Measurements from ENCODE around the gene CPA4.

Gene CPA4

DNA sequence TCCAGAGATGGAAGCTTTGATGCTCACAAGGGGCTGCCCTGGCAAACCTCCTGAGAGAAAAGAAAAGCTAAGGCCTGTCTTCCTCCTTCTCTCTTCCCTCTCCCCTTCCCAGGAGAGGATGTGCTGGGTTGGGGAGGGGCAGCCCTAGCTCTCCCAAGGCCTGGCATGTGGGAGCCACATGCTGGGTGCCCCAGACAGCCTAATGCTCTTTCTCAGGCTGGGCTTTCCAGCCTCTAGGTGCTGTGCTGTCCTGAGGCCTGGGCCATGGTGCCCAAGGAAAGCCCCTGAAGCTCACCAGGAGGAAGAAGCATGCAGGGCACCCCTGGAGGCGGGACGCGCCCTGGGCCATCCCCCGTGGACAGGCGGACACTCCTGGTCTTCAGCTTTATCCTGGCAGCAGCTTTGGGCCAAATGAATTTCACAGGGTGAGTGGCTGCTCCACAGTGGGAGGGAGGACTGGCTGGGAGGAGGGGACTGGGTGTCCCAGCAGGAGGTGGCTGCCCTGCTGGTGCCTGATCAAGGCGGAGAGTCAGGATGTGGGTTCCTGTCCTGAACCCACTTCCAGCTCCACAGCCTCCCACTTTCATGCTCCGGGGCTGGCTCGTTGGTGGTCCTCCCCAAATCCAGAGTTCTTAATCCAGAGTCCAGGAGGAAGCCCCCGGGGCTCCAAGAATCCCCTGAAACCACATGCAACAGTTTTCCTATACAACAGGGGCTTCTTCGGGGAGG is 53.4 kb downstream of the CPA4 start:
- DNase-seq = no peak

- no peak for DNase-seq
Measured at GRCh38 chr7:130346941-130347340, 54.0 kb downstream of the CPA4 start.

GRCh38 chr7:130349911-130350782 is 57.2 kb downstream of the CPA4 start:
- no peak for DNase-seq

- DNase-seq = no peak
Measured at GRCh38 chr7:130350945-130351790, 58.2 kb downstream of the CPA4 start.

DNA sequence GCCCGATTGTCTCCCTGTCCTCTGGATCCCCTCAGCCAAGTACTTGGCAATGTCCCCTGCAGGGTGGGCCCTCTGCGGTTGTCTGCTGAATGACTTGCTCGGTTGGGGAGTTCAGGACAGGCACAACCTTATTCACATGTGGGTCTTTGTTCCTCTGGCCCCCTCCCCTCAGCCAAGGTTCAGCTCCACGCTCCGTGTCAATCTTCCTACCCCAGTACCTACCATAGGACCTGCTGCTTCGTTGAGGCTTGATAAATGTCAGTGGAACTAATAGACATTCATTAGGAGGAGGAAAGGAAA is 58.8 kb downstream of the CPA4 start:
- no peak for DNase-seq

DNA sequence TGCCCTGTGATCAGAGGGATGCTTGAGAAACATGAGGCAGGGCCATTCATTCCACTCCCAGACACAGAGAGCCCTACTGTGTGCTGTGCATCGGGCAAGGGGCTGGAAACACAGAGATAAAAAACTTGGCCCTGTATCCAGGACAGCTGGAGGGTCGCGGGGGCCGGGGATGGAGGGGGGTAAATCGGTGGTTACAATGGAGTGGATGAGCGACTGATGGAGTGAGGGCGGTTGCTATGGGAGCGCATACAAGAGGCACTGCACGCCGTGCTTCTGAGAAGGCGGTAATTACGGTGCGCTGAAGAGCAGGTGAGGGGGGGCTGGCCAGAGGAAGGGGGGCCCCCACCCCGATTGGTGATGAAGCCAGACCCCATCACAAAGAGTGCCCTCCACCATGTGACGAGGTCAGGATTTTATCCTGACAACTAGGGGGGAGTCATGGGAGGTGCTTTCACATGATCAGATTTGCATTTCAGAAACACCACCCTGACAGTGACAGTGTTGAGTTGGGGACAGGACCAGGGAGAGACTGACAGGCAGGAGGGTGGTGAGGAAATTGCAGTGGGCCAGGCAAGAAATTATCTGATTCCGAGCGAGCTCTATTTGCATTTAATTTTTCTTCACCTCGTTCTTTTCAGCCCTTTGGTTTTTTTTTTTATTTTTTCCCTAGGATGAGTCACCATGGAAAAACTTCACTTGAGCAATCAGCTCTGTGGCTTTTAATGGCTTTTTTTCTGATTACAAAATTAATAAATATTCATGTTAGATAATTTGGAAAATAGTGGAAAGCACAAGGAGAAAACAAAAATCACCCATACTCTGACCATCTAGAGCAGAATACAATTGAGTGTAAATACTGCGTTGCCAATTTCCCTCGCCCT is 59.5 kb downstream of the CPA4 start:
- no peak for DNase-seq

DNA sequence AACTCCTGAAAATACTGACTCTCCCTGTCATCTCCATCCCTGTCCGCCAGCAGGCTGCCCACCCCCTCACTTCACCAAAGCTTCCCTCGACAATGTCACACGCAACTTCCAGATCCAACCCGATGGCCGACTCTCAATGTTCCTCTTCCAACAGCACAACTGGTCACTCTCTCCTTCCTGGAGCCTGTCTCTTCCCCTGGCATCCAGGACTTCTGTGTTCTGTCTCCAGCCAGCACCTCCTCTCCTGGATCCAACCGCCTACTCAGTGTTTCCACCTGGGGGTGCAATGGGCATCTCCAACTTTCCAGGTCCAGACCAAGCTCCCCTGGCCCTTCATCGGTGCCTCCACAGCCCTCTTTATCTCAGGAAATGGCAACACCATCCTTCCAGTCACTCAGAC is 60.2 kb downstream of the CPA4 start:
- no peak for DNase-seq

DNA sequence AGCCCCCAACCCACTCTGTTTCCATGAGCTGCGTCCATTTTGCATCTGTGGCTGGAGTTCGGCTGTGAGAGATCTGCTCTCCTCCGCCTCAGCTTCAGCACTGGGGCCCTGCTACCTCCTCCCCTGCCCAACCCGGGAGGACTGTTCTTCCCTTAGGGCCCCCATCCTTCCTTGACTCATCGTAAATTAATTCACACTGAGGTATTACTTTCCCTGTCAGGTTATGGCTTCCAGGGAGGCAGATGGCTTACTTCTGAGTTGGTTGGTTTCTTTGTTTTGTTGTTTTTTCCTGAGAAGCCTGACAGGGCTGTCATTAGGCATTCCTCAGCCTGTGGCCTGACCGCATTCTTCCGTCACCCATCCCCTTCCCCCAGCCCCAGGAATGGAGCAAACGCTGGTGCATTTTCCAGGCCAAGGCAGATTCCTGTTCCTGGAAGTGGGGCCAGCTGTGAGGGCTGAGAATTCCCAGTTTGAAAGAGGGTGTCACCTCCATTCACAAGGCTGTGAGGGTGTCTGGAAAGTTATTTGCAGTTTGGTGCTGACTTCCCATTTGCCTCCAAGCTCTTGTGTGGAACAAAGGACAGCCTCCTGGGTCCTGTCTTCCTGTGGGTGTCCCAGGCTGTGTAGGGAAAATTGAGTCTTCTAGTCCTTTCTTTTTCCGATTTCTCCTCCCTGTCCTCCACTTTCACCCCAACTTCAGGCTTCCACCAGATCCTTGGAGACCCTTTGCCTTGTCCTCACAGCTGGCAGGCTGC is 63.3 kb downstream of the CPA4 start:
- DNase-seq = peak; percentile 98

DNA sequence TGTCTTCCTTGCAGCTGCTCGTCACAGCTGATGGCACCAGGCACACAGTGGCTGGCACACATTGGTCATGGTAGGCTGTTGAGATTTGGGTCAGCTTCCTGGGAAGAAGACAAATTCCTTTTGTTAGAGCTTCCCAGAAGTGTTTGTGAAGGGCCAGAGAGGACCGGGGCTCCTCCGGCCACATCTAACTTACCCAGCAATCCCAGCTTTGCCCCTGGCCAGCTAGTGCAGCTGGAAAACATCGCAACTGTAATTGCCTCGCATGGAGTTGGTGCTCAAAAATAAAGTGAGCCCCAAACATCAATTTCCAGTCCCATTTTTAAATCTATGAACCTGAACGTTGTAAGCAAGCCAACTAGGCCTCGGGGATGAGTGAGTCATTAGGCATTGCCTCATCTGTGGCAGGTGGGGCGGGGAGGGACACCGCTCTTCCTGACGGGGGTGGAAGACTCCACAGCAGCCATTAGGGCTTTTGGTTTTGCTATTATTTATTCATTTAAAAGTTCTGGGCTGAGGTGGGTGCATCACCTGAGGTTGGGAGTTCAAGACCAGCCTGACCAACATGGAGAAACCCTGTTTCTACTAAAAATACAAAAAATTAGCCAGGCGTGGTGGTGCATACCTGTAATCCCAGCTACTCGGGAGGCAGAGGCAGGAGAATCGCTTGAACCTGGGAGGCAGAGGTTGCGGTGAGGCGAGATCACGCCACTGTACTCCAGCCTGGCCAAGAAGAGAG is 64.1 kb downstream of the CPA4 start:
- peak; percentile 90 for DNase-seq

DNA sequence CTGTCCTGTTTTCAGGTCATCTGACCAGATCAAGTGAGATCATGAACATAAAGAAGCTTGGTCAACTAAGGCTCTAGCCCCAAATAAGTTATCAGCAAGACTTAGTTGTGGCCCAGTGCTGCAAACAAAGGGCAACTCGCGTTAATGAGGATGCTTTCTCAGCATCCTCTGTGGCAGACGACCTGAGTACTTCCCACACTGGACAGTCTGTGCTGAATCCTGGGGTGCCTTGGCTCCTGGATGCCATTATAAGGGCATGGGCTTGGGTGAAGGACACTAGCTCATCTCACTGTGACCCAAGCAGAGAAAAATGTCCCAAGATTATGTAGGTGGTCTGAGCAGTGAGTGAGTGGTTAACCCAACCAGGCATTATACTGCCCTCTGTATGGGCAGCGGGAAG is 65.5 kb downstream of the CPA4 start:
- no peak for DNase-seq

- no peak for DNase-seq
Measured at GRCh38 chr7:130359276-130359857, 66.4 kb downstream of the CPA4 start.

- DNase-seq = no peak
Measured at GRCh38 chr7:130360518-130360917, 67.6 kb downstream of the CPA4 start.

DNA sequence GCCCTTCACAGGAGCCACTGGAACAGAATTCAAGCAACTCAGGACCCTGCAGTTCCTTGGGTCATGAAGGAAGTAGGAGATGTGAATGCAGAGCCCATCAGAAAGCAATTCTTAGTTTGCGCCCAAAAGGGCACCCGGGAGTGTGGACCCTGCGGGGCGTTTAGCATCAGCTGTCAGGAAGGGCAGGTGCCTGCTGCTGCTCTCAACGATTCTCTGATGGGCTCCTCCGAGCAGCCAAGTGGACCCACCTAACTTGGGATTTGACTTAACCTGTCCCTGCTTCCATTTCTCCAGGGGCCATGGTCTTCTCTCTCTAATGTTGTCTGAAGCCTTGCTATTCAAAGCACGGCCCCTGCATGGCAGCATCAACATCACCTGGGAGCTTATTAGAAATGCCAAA is 68.7 kb downstream of the CPA4 start:
- no peak for DNase-seq

GRCh38 chr7:130362251-130362816 is 69.4 kb downstream of the CPA4 start:
- no peak for DNase-seq

- DNase-seq = peak; percentile 96
Measured at GRCh38 chr7:130363026-130363847, 70.3 kb downstream of the CPA4 start.

DNA sequence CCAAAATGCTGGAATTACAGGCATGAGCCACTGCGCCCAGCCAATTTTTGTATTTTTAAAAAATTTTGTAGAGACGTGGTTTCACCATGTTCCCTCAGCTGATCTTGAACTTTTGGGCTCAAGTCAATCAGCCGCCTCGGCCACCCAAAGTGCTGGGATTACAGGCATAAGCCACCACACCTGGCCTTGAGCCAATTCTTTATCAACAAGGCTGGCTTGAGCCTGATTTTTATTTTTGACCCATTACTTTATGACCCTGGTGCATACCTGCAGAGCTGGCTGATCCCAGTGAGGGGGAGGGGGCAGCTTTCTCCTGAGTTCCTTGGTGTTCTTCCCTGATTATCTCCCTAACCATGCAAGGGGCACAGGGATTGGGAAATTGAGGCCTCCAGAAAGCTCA is 71.5 kb downstream of the CPA4 start:
- DNase-seq = no peak

- DNase-seq = no peak
Measured at GRCh38 chr7:130365088-130365487, 72.1 kb downstream of the CPA4 start.

GRCh38 chr7:130365511-130366441 is 72.8 kb downstream of the CPA4 start:
- DNase-seq = peak; percentile 92
